H1 (cell line): Measurements from ENCODE around the gene SIRT5. TPM values are rescaled to one million over a fixed set of nuclear protein-coding genes. Genes with fewer than 3 reads are reported as not detected.

Experiments
- CTCF ChIA-PET: fragments of 300-600 bp; sonication (Branson Sonifier 250); formaldehyde crosslinking; loops from one replicate; lab custom pipeline; 2021; ENCODE audit not compliant: partially characterized antibody; lab: Charles Lee
- POLR2A ChIA-PET: fragments of 300-600 bp; sonication (Branson Sonifier 250); formaldehyde crosslinking; loops from one replicate; lab custom pipeline; 2021; ENCODE audit warnings: inconsistent platforms; ENCODE audit not compliant: partially characterized antibody; lab: Charles Lee
- DNase-seq, 2 experiments: peaks; one replicate each; pipeline versions ENCODE4 v3.0.0 to v3.0.0-alpha.2; 2010 to 2022; ENCODE audit warnings: low spot score in 2 of 2, low read depth in 1 of 2, mixed read lengths in 1 of 2
- FAIRE-seq: peaks from 2 replicates; lab custom pipeline; 2011; peaks lifted over from hg19 to GRCh38; lab: Jason Lieb, UNC
- H2AFZ ChIP-seq: 2 replicates; pipeline ENCODE4 v1.8.1; 2012; ENCODE audit warnings: low read length, inconsistent platforms
- H2AK5ac ChIP-seq: 2 replicates; pipeline ENCODE4 v1.6.1; 2013; ENCODE audit warnings: low read depth, low read length
- H2BK120ac ChIP-seq: replicated peaks from 2 replicates; pipeline ENCODE3; 2013; ENCODE audit warnings: low read depth, low read length, inconsistent platforms
- H2BK12ac ChIP-seq: 2 replicates; pipeline ENCODE4 v1.6.1; 2013; ENCODE audit warnings: low read depth, low read length
- H2BK15ac ChIP-seq: 2 replicates; pipeline ENCODE4 v1.6.1; 2013; ENCODE audit warnings: low read length
- H2BK20ac ChIP-seq: 2 replicates; pipeline ENCODE4 v1.6.1; 2013; ENCODE audit warnings: low read length
- H2BK5ac ChIP-seq: 2 replicates; pipeline ENCODE4 v1.6.1; 2013; ENCODE audit warnings: low read depth, low read length
- H3K14ac ChIP-seq: 2 replicates; pipeline ENCODE4 v1.6.1; 2013; ENCODE audit warnings: inconsistent platforms; ENCODE audit not compliant: insufficient read length
- H3K18ac ChIP-seq: 2 replicates; pipeline ENCODE4 v1.6.1; 2013; ENCODE audit warnings: low read length; ENCODE audit errors: extremely low read depth
- H3K23ac ChIP-seq: 2 replicates; pipeline ENCODE4 v1.6.1; 2013; ENCODE audit warnings: inconsistent platforms; ENCODE audit not compliant: insufficient read length
- H3K23me2 ChIP-seq: 2 replicates; pipeline ENCODE4 v1.6.1; 2013; ENCODE audit warnings: low read depth, low read length
- H3K27ac ChIP-seq: 2 replicates; pipeline ENCODE4 v1.6.1; 2011; ENCODE audit warnings: low read depth, low read length, inconsistent platforms
- H3K27me3 ChIP-seq, 4 experiments: replicated peaks in 1 of 4; 1 replicate in 1 of 4; 2 replicates in 3 of 4; pipeline versions ENCODE4 v1.6.1 to v1.8.1; 2011 to 2013; ENCODE audit warnings: low read length in 3 of 4, mild to moderate bottlenecking in 3 of 4, inconsistent platforms in 2 of 4, mixed read lengths in 2 of 4, moderate library complexity in 1 of 4; ENCODE audit not compliant: control insufficient read depth in 3 of 4, insufficient read depth in 3 of 4; ENCODE audit errors: extremely low read depth in 1 of 4
- H3K36me3 ChIP-seq, 4 experiments: 2 replicates each; pipeline versions ENCODE4 v1.6.1 to v1.8.1; 2011 to 2013; ENCODE audit warnings: mild to moderate bottlenecking in 4 of 4, low read length in 3 of 4, moderate library complexity in 2 of 4, control low read depth in 1 of 4, inconsistent platforms in 1 of 4; ENCODE audit not compliant: insufficient read depth in 4 of 4, control insufficient read depth in 2 of 4
- H3K4ac ChIP-seq: replicated peaks from 2 replicates; pipeline ENCODE3; 2013; ENCODE audit warnings: low read length, low read depth, mixed read lengths, inconsistent platforms; ENCODE audit not compliant: insufficient read length
- H3K4me1 ChIP-seq, 4 experiments: replicated peaks in 1 of 4; 1 replicate in 1 of 4; 2 replicates in 3 of 4; pipeline versions ENCODE4 v1.6.1 to v1.8.1; 2011 to 2013; ENCODE audit warnings: low read length in 3 of 4, inconsistent platforms in 2 of 4, mixed read lengths in 1 of 4; ENCODE audit not compliant: insufficient read depth in 4 of 4, control insufficient read depth in 3 of 4
- H3K4me2 ChIP-seq, 2 experiments: 2 replicates each; pipeline versions ENCODE4 v1.6.1 to v1.8.1; 2011 to 2013; ENCODE audit warnings: low read depth in 2 of 2, low read length in 2 of 2, control low read depth in 1 of 2, inconsistent platforms in 1 of 2, mild to moderate bottlenecking in 1 of 2; ENCODE audit not compliant: insufficient read depth in 1 of 2
- H3K4me3 ChIP-seq, 4 experiments: fragments of 200-600, 300-600 bp in 1 of 4; sonication (generic), shearing (Covaris generic), sonication (Bioruptor Twin) in 1 of 4; 2 replicates each; pipeline versions ENCODE4 v1.5.1 to v1.8.1; 2011 to 2016; ENCODE audit warnings: low read length in 4 of 4, low read depth in 3 of 4, control low read depth in 2 of 4, inconsistent platforms in 2 of 4, mild to moderate bottlenecking in 2 of 4, mixed read lengths in 1 of 4, moderate library complexity in 1 of 4; ENCODE audit not compliant: insufficient read depth in 2 of 4; ENCODE audit errors: extremely low read depth in 1 of 4
- H3K56ac ChIP-seq: replicated peaks from 2 replicates; pipeline ENCODE3; 2013; ENCODE audit warnings: low read depth, mild to moderate bottlenecking, mixed read lengths, low read length, inconsistent platforms; ENCODE audit not compliant: insufficient read length
- H3K79me1 ChIP-seq: 2 replicates; pipeline ENCODE4 v1.6.1; 2013; ENCODE audit warnings: low read depth, low read length, control low read depth
- H3K79me2 ChIP-seq, 2 experiments: 2 replicates each; pipeline versions ENCODE4 v1.6.1 to v1.8.1; 2012 to 2013; ENCODE audit warnings: low read length in 2 of 2, mild to moderate bottlenecking in 2 of 2, inconsistent platforms in 1 of 2; ENCODE audit not compliant: insufficient read depth in 2 of 2, control insufficient read depth in 1 of 2
- H3K9ac ChIP-seq, 4 experiments: replicated peaks in 1 of 4; 1 replicate in 1 of 4; 2 replicates in 3 of 4; pipeline versions ENCODE4 v1.6.1 to v1.8.1; 2011 to 2013; ENCODE audit warnings: low read depth in 3 of 4, low read length in 3 of 4, control low read depth in 2 of 4, mild to moderate bottlenecking in 2 of 4, moderate library complexity in 2 of 4, inconsistent platforms in 1 of 4; ENCODE audit errors: extremely low read depth in 1 of 4
- H3K9me3 ChIP-seq, 2 experiments: 2 replicates each; pipeline versions ENCODE4 v1.6.1 to v1.8.1; 2012 to 2013; ENCODE audit warnings: mild to moderate bottlenecking in 2 of 2, moderate library complexity in 2 of 2, control low read depth in 1 of 2, inconsistent platforms in 1 of 2, low read depth in 1 of 2, low read length in 1 of 2, mixed read lengths in 1 of 2; ENCODE audit not compliant: insufficient read depth in 2 of 2
- H4K20me1 ChIP-seq, 2 experiments: replicated peaks in 1 of 2; 2 replicates each; pipeline versions ENCODE3 to v1.8.1; 2011 to 2013; ENCODE audit warnings: inconsistent platforms in 2 of 2, low read length in 2 of 2, mild to moderate bottlenecking in 1 of 2; ENCODE audit not compliant: insufficient read depth in 2 of 2, control insufficient read depth in 1 of 2
- H4K5ac ChIP-seq: 2 replicates; pipeline ENCODE4 v1.6.1; 2013; ENCODE audit warnings: low read length, low read depth, mixed read lengths, inconsistent platforms; ENCODE audit not compliant: insufficient read length
- H4K8ac ChIP-seq: 2 replicates; pipeline ENCODE4 v1.8.0; 2013; ENCODE audit warnings: mild to moderate bottlenecking, moderate library complexity, low read length, inconsistent platforms; ENCODE audit not compliant: insufficient read depth; ENCODE audit errors: extremely low read depth
- H4K91ac ChIP-seq: replicated peaks from 2 replicates; pipeline ENCODE3; 2013; ENCODE audit warnings: low read length, mixed read lengths, inconsistent platforms; ENCODE audit not compliant: insufficient read length
- KDM5A ChIP-seq: fragments of 200-600 bp; IDR thresholded peaks from 2 replicates; pipeline ENCODE4 v1.7.1; 2012; ENCODE audit warnings: mild to moderate bottlenecking, low read length, inconsistent platforms, mixed read lengths
- RFX5 ChIP-seq: IDR thresholded peaks from 2 replicates; pipeline ENCODE4 v1.6.1; 2011; ENCODE audit warnings: low read depth, low read length, improper control_type of control experiment, borderline replicate concordance
- WGBS, 2 experiments: shearing (Covaris generic) in 1 of 2; methylation state at CpG; one replicate each; pipeline versions ENCODE4 v1.1.6 to v1.1.7; 2013 to 2015; ENCODE audit warnings: low lambda C conversion rate in 2 of 2, mixed read lengths in 2 of 2, inconsistent platforms in 1 of 2, low coverage in 1 of 2, missing lambda C conversion rate in 1 of 2; ENCODE audit not compliant: insufficient replicate concordance in 2 of 2, insufficient coverage in 1 of 2, insufficient read length in 1 of 2; ENCODE audit errors: extremely low coverage in 1 of 2, missing lambda C conversion rate in 1 of 2; 5-methylcytosine and 5-hydroxymethylcytosine counted together
- polyA plus RNA-seq, 7 experiments: library from polyadenylated mRNA; depleted of rRNA in 3 of 7; stranded (reverse) in 5 of 7; unstranded in 2 of 7; fragments of >200 nt in 5 of 7; fragments of 200-250 nt in 2 of 7; gene quantifications; 1 replicate in 5 of 7; 2 replicates in 1 of 7; 4 replicates in 1 of 7; pipeline versions ENCODE4 v1.2.1 to v1.2.3, GENCODE V29; 2011 to 2013; ENCODE audit warnings: missing spikeins in 2 of 7, mixed read lengths in 2 of 7
- total RNA-seq: library from RNA; stranded (reverse); fragmentation: NEBNext Ultra II Directional; extraction: Animal tissue kit (Norgen Biotek cat#: 25700); gene quantifications from 2 replicates; pipeline ENCODE4 v1.2.1, GENCODE V29; 2021
- TF ChIP-seq, protein P1 (sequence below): IDR thresholded peaks from 2 replicates; pipeline ENCODE4 v1.6.1; 2012; ENCODE audit warnings: inconsistent platforms

SIRT5 gene
- total and polyA plus RNA-seq, 2 of the 8 experiments (the other 6 are each of a cell fraction or from before 2014, with no cell fraction given) = 7.4 to 14.7 TPM

DNA sequence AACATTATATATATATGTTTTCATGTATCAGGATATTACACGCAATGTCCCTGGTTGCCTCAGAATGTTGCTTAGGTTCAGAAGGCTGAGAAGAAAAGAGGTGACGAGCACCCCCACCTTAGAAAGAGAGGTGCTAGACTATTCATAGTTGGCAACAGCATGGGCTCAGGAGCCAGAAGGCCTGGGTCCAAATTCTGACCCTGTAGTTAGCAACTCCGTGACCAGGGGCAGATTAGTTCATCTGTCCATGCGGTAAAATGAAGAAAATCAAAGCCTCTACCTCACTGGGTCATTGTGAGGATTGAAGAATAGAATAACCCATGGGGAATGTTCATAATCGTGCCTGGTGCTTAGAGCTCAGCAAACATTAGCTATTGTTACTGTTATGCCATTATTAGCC is 5.4 kb upstream of the SIRT5 start:
- TF ChIP-seq KDM5A (no peak), RFX5 (no peak)
- TF ChIP-seq, protein P1, sequence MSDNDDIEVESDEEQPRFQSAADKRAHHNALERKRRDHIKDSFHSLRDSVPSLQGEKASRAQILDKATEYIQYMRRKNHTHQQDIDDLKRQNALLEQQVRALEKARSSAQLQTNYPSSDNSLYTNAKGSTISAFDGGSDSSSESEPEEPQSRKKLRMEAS = no peak
- no peaks in the 10 kb centered on the region for H3K36me3 ChIP-seq
- H4K5ac ChIP-seq = no peak overlapping the region
- H4K91ac ChIP-seq = no peak overlapping the region
- H2BK20ac ChIP-seq = no peak overlapping the region
- no peak overlapping the region for H2BK12ac ChIP-seq
- no peak overlapping the region for H3K4ac ChIP-seq
- H2BK120ac ChIP-seq = no peak overlapping the region
- H2AFZ ChIP-seq = no peak overlapping the region
- H3K27ac ChIP-seq = no peak overlapping the region
- no peak overlapping the region for H2BK5ac ChIP-seq
- no peak overlapping the region for H3K4me3 ChIP-seq
- no peaks in the 10 kb centered on the region for H3K27me3 ChIP-seq
- FAIRE-seq = no peak
- CTCF ChIA-PET = interaction anchor here (1.0 kb wide), 2 partner anchors 59 to 116 kb away, joined by 3 read pairs; no protein-coding TSS in a partner anchor
- no peak overlapping the region for H2AK5ac ChIP-seq
- no peaks in the 10 kb centered on the region for H3K9me3 ChIP-seq
- no peak overlapping the region for H3K18ac ChIP-seq
- H3K23ac ChIP-seq = no peak overlapping the region
- H3K4me1 ChIP-seq = peaks cover 2 to 6% (median 5%) of the 10 kb centered on the region in 4 experiments; a peak in 6 of 7 replicates
- no peaks in the 10 kb centered on the region for H4K20me1 ChIP-seq
- no peak overlapping the region for H2BK15ac ChIP-seq
- H3K56ac ChIP-seq = no peak overlapping the region
- H3K9ac ChIP-seq = no peak overlapping the region
- no peak overlapping the region for H3K4me2 ChIP-seq
- H3K79me2 ChIP-seq = no peaks in the 10 kb centered on the region
- no peak for DNase-seq
- no peak overlapping the region for H4K8ac ChIP-seq
- WGBS, 2 experiments = 89% methylated on average over 5 of the region's 5 CpGs; no CpG with 5 or more reads in 1 of the 2 experiments
- H3K14ac ChIP-seq = no peak overlapping the region
- POLR2A ChIA-PET = interaction anchor here (1.2 kb wide), 1 partner anchor 38 kb away, joined by 3 read pairs; no protein-coding TSS in a partner anchor
- no peaks in the 10 kb centered on the region for H3K79me1 ChIP-seq
- H3K23me2 ChIP-seq = peaks cover 3% of the 10 kb centered on the region
